Measurements from ENCODE around the gene MMP2.

Gene MMP2

DNA sequence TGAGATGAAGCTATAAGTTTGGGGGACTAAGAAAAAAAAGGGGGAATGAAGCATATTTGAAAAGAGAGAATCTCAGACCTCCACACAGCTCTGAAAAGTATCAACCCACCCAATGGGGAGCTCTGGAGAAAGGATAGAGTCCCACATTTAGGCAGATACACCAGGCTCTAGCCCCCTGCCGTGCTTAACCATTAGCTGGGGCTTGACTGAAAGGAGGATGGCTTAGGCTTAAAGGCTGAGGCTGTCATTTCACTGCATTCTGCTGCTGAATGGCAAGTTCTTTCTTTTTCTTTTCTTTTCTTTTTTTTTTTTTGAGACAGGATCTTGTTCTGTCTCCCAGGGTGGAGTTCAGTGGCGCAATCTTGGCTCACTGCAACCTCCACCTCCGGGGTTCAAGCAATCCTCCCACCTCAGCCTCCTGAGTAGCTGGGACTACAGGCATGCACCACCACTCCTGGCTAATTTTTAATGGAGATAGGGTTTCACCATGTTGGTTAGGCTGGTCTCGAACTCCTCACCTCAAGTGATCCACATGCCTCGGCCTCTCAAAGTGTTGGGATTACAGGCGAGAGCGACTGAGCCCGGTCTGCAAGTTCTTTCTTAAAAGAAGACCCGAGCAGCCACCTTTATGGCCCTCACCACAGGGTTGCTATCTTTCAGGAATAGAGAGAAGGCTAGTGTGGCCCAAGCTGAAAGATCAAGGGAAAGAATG, 9.0 kb upstream of the MMP2 start:
- DNase-seq, result no peak

DNA sequence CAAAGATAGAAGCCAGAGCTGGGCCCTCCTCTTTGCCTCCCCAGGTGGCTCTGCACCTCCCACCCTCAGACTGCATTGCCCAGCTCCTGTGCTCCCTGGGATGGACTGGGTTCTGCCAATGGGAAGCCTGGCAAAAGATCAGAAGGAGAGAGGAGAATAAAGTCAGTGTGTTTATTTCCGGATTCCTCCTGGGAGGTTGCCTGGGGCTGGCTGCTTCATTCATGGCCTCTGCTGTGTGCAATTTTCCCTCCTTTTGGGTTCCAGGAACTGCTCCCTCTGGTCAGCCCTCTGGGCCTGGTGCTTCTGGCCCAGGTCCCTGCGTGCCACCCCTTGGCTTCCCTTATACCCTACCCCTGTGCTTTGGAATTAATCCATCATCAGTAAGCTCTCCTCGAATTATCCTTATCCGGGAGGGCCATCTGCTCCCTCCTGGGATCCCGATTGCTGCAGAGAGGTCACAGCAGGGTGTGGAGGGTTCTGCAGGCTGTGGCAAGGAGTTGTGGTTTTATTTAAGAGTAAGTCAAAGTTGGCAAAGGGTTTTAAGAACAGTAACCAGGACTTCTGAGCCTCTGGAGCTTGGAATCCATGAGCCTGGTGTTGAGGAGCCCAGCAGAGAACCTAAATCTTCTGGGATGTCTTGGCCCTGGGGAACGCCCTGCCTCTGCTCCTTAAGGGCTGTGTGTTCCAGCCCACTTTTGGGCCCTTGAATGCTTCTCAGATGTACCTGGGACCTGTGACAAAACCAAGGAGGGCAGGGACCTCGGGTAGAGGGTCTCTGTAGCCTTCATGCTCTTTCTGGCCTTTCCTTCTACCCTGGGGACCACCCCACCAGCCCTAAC, 8.2 kb upstream of the MMP2 start:
- DNase-seq, result no peak

DNA sequence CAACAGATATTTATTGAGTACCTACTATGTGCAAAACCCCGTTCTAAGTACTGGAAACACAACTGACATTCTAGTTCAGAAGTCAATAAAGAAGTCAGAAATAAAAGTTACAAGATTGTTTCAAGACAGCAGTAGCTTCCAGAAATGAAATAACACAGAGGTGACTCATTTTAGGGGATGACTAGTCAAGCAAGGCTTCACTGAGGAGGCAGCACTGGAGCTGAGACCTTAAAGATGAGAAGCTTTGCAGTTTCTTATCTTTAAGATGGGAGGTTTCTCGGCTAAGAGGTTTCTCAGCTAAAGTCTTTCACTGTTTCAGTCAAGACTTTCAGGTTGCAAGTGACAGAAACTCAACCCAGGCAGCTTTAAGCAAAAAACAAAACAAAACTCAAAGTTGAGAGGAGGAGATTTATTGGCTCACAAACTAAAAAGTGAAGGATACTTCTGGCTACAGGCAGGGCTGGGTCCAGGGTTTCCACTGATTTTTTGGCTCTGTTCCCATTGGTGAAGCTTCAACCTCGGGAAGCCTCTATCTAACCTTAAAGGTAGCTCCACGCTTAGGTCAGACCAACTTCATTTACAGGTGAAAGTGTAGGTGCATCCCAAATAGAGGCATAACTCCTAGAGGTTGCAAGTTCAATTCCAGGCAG, 7.4 kb upstream of the MMP2 start:
- no peak for DNase-seq

GRCh38 chr16:55473587-55473986, 5.4 kb upstream of the MMP2 start:
- no peak for DNase-seq

- DNase-seq, result no peak
These were observed 4.2 kb upstream of the MMP2 start for GRCh38 chr16:55474821-55475220.

DNA sequence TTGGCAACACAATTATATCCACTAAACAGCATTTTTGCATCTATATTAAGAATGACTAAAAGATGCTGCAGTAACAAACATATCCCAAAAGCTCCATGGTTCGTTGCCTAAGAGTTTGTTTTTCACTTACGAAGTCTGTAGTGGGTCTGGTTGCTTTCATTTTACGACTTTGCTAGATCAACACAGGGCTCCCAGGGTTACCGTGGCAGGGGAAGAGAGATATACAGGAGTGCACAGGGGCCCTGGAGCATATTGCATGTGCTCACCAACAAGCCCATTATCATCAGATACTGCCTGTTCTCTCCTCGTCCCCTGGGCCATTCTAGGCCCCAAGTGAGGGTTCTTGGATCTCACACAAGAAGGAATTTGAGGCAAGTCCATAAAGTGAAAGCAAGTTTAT, 3.1 kb upstream of the MMP2 start:
- no peak for DNase-seq

DNA sequence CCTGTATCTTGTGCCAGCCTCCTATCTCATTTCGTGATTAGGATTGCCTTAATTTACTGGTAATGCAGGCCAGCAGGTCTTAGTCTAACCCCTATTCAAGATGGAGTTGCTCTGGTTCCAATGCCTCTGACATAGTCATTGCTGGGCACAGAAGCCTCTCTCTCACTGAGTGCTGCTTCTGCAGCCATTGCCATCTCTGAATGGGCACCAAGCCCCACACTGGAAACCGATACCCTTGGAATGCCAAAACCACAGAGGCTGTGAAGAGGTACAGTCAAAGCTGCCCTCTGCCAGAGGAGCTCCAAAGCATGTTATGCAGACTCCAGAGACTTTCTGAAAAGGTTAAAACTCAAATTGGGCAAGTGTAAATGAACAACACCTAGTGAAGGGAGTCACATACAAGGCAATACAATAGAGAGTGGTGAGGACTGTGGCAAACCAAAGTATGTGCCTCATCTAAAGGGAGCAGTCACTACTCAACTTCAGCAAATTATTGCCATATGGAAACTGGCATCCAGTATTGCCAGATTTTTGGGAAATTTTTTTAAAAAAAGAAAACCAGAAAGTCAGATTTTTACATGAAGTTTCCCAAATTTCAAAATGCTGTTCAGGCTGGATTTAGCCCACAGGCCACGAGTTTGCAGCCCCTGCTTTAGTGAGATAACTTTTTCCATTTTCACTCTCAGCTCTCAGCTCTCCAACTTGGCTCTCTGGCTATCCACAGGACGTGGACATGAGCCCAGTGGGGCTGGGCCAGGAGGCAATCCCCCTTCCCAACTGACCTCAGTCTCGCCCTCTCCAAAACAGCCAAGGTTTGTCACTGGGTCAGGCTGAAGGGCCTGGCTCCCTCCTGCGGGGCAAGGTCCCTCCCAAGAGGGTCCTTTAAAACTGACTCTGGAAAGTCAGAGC, 2.1 kb upstream of the MMP2 start:
- DNase-seq, result no peak

DNA sequence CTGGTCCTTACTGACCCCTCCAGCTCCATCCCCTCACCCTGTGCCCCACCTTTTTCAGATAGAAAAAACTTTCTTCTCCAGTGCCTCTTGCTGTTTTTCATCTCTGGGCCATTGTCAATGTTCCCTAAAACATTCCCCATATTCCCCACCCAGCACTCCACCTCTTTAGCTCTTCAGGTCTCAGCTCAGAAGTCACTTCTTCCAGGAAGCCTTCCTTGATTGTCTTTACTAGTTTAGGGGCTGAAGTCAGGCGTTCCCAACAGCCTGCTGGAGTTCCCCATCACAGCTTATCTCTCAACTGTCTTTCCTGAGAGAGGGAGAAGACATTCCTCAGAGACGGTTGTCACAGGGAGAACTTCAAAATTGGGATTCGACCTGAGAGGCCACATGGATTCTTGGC, 1.3 kb upstream of the MMP2 start:
- DNase-seq, result no peak

DNA sequence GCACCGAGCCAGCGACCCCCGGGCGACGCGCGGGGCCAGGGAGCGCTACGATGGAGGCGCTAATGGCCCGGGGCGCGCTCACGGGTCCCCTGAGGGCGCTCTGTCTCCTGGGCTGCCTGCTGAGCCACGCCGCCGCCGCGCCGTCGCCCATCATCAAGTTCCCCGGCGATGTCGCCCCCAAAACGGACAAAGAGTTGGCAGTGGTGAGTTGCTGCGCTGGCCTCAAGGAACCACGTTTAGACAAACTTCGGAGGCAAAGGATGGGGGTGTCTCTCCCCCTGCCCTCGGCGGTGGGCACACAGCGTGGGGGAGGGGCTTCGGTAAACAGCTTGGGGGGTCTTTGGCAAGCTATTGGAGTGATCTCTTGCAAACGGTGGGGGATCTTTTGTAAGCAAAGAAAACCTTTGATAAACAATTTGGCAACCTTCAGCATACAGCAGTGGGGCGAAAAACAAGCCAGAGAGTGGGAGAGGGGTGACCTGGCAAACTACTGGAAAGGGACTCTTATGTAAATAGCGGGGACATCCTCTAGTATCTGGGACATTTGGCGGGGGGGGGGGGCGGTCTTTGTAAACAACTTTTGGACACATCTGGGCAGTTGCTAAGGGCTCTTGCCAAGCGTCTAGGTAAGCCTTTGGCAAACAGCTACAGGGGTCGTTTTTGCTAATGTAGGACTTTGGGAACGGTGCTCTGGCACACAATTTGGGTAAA, 587 bp downstream of the MMP2 start:
- DNase-seq, result no peak

GRCh38 chr16:55480228-55480655, 1.2 kb downstream of the MMP2 start:
- DNase-seq, result no peak

GRCh38 chr16:55481023-55481422, 2.0 kb downstream of the MMP2 start:
- DNase-seq, result no peak

- no peak for DNase-seq
These were observed 3.1 kb downstream of the MMP2 start for GRCh38 chr16:55482056-55482455.

DNA sequence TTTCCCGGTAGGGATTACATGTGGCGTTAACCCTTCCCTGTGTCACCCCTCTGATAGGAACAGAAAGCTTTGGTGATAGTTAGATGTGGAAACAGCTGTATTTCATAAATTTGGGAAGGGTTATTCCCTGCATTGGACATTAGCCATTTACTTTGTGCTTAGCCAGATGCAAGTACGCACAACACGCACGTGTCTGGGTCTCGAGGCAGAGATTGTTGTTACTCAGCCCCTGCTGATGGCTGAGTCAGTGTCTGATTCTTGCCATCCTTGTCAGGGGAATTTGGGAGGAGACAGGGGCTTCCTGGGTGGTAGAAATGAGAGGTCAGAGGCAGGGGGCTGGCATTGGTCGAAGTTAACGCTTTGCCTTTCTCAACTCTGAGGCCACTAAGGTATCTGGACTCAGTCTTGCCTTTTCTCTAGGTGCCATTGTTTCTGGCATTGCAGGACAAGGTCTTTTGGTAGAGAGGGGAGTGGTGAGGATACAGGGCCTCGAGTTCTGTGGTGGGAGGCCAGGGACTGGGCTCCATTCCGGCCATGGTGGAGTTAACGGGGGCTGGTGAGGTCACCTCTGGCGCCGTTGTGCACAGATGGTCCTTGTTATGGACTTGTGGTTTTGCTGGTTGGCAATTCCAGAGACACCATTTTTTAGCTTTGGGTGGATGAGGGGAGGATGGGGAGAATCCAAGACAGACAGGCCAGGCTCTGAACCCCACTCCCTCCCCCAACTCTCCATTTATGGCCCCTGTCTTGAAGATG, 8.2 kb downstream of the MMP2 start:
- DNase-seq, result no peak

- DNase-seq, result no peak
These were observed 9.3 kb downstream of the MMP2 start for GRCh38 chr16:55488306-55488705.

DNA sequence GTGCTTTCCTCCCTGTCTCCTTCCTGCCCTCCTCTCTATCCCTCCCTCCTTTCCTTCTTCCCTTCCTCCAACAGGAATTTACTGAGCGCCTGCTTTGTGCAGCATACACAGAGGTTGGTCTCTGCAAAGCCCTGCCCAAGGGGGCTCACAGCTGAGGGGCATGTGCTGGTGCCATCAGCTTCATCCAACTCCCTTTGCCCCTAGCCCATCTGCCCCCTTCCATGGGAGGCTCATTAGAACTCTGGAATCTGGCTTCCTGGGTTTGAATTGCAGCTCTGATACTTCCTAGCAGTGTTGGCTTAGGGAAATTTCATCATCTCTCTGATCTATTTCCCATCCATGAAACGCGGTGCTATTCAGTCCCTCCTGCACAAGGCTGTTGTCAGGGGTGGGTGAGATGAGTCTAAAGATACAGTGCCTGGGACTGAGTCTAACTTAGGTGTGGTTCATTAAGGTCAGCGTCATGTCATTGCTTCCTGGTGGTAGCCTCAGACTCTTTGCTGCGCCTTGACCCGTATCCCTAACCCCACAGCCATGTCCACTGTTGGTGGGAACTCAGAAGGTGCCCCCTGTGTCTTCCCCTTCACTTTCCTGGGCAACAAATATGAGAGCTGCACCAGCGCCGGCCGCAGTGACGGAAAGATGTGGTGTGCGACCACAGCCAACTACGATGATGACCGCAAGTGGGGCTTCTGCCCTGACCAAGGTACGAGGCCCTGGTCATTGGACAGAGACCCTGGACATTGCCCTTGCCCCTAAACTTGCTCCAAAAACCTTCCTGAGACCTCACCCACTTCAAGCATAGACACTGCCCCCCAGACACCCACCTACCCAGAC, 10.3 kb downstream of the MMP2 start:
- DNase-seq, result no peak

GRCh38 chr16:55489956-55490265, 10.9 kb downstream of the MMP2 start:
- DNase-seq, result no peak

- no peak for DNase-seq
These were observed 11.3 kb downstream of the MMP2 start for GRCh38 chr16:55490301-55490700.

DNA sequence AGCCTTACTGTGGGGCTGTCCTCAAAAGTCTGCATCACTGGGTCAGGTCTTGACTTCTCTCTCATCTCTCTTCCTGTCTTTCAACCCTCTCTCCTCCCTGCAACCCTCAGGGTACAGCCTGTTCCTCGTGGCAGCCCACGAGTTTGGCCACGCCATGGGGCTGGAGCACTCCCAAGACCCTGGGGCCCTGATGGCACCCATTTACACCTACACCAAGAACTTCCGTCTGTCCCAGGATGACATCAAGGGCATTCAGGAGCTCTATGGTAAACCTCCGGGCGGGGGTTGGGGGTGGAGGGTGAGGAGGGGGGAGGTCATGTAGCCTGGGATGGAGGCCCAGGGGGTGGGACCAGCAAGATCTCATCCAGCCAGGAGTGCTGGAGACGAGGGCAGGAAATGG, 12.7 kb downstream of the MMP2 start:
- no peak for DNase-seq

- no peak for DNase-seq
These were observed 13.9 kb downstream of the MMP2 start for GRCh38 chr16:55492756-55493380.

DNA sequence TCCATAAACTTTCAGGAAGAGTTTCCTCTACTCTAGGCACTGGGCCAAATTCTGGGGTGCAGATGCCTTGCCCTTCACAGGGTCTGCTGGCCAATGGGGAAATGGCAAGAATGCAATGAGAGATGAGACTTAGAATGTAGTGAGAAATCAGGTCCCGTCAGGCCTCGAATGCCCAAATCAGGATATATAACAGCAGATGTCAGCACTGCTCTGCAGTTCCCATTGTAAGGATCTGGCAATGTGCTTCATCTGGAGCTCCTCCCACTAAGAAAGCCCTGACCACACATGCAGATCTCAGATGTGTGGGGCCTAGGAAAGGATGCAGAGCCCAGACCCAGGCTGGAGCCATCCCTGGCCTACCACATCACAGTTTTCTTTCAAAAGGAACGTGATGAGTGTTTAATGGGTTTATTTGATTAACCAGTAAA, 16.0 kb downstream of the MMP2 start:
- no peak for DNase-seq
